ENCODE measurements around the gene CCDC183. TPM values are rescaled to one million over a fixed set of nuclear protein-coding genes. Genes with fewer than 3 reads are reported as not detected.

CCDC183 gene
- 1 to 10 TPM in 2 of 4 donors, under 1 TPM in 2; 0.51 to 2.4 (median 1.5) TPM for total RNA-seq

DNA sequence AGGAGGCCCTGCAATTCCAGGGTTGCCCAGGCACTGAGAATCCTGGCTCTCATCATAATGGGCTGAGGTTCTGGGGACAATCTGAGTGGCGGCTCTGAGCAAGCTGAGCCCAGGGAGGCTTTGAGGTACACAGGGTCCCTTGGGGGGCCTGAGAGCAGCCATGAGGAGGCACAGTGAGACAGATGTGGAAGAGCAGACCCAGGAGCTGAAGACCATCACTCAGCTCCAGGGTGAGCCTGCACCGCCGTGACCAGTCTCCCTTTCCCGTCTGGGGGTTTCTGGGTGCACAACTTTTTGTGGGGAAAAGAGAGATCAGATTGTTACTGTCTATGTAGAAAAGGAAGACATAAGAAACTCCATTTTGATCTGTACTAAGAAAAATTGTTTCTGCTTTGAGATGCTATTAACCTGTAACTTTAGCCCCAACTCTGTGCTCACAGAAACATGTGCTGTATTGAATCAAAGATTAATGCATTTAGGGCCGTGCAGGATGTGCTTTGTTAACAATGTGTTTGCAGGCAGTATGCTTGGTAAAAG, at the start of gene CCDC183:
Gene CCDC183, plus strand, starts transcription at position 101 of the 537 bp plus-strand sequence. Its CDS starts 60 bp downstream, at position 161.
- TF ChIP-seq, protein P1, sequence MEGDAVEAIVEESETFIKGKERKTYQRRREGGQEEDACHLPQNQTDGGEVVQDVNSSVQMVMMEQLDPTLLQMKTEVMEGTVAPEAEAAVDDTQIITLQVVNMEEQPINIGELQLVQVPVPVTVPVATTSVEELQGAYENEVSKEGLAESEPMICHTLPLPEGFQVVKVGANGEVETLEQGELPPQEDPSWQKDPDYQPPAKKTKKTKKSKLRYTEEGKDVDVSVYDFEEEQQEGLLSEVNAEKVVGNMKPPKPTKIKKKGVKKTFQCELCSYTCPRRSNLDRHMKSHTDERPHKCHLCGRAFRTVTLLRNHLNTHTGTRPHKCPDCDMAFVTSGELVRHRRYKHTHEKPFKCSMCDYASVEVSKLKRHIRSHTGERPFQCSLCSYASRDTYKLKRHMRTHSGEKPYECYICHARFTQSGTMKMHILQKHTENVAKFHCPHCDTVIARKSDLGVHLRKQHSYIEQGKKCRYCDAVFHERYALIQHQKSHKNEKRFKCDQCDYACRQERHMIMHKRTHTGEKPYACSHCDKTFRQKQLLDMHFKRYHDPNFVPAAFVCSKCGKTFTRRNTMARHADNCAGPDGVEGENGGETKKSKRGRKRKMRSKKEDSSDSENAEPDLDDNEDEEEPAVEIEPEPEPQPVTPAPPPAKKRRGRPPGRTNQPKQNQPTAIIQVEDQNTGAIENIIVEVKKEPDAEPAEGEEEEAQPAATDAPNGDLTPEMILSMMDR (IDR thresholded peaks at IDR 0.05; ENCODE audit: low read depth), result no peak

DNA sequence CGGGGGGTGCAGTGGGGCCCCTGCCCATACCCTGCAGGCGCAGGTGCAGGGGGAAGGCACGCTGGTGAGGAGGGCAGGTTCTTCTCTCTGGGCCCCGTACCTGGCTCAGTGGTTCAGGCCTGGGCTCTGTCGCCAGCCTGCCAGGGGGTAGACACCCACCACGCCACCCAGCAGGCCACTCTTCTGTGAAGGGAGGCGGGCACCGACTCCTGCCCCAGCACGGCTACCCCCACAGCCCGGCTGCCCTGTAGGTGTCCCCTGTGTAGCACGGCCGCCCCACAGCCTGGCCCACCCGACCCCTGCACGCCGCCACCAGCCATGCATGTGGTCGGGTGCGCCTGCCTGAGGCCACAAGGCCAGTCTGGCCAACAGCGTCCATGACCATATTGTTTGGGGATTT, 49.5 kb upstream of the CCDC183 start:
- TF ChIP-seq, protein P1 (IDR thresholded peaks at IDR 0.05; ENCODE audit: low read depth), result no peak

- TF ChIP-seq, protein P1 (IDR thresholded peaks at IDR 0.05; ENCODE audit: low read depth), result no peak
Measured at GRCh38 chr9:136747161-136748060, 48.7 kb upstream of the CCDC183 start.

DNA sequence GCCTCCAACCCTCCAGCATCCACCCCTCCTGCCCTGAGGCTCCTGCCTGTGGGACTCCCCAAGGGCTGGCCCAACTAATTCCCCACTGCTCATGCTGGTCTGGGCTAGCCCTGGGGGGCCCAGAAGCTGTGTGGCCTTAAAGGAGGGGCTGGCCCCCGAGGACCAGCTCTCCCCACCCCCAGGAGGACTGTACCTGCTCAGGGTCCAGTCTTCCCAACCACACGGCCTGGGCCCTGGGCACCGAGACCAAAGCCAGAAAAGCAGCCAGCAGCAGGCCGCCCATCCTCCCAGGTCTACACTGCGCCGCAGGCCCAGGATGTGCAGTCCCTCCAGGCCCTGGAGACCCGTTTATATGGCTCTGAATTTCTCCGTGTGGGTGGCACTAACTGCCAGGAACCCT, 47.9 kb upstream of the CCDC183 start, which contains the start of gene LCN6:
Gene LCN6, minus strand, starts transcription at position 325 of the 400 bp plus-strand sequence. Its CDS starts 42 bp downstream, at position 283.
- TF ChIP-seq, protein P1 (IDR thresholded peaks at IDR 0.05; ENCODE audit: low read depth), result no peak

DNA sequence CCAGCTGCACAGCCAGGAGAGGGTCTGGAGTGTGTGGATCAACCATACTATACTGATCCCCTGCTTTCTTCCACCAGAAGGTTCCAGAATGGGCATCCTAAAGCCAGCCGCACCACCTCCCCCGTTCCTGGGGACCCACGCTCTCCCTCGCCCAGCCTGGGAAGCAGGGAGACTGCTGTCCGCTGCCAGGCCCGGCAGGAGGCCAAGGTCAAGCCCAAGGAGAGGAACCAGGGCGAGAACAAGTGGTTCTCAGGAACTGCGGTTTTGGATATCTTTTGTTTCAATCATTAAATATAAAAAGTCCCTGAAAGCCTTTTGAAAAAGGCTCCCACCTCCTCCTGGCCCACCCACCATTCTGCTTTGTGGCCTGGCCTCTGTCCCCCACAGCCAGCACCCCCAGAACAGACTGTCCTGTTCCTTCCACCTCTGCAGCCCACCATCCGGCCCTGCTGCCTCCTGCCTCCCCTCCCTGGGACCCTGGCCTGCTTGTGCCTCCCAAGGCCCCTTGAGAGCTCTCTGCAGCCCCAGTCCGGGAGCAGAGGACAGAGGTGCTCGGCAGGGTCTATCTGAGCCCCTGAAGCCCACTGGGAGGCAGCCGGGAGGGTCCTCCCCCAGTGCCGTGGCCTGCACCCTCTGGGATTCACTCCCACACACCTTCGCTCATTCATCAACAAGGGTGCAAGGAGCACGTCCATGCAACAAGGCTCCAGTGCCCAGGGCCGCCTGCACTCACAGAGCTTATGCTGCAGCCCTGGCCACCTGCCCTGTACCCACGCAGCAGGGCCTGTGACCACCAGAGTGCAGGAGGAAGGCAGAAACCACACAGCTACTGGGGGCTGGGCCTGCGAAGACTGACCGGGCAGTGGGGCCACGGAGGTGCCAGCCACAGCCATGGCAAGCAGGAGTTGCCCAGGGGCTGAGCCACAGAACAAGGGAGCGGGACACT, 47.2 kb upstream of the CCDC183 start:
- TF ChIP-seq, protein P1 (IDR thresholded peaks at IDR 0.05; ENCODE audit: low read depth), result no peak

DNA sequence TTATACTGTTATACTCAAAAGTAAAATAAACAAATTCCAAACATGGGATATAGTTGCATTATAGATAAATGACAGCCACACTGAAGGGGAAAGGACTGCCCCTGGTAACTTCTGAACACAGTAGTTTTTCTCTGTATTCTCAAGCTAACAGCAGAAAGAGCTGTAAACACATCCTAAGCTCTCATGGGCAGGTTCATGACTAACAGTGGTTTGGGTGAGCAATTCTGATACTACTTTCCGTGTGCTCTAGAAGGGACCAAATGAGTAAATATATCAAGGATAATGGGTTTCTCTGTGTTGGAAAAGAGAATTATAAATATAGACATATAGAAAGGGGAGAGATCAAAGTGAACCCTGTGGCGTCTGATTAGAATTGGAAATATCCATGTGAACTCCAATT, 45.6 kb upstream of the CCDC183 start:
- TF ChIP-seq, protein P1 (IDR thresholded peaks at IDR 0.05; ENCODE audit: low read depth), result no peak

All from subcutaneous adipose tissue (tissue), 4 donors.